Measurements from ENCODE around the gene FOXA2.

The FOXA2 gene

GRCh38 chr20:22575087-22575721, 9.2 kb downstream of the FOXA2 start:
- H3K36me3 ChIP-seq: no peaks in the 10 kb centered on the region
- no peak for DNase-seq
- H3K9me3 ChIP-seq (ENCODE audit: severe bottlenecking): peaks cover 8% of the 10 kb centered on the region
- no peak overlapping the region for H3K27ac ChIP-seq
- H3K4me3 ChIP-seq (ENCODE audit: low read depth, low read length): no peak overlapping the region
- peaks cover 89% of the 10 kb centered on the region for H3K27me3 ChIP-seq (ENCODE audit: insufficient read depth, low read depth, severe bottlenecking)
- no peak for TF ChIP-seq CTCF (IDR thresholded peaks at IDR 0.05; ENCODE audit: low read depth, low read length)

- Histone ChIP-seq H3K4me3 (ENCODE audit: low read depth, low read length) (no peak overlapping the region), H3K9me3 (ENCODE audit: severe bottlenecking) (peaks cover 8% of the 10 kb centered on the region), H3K27me3 (ENCODE audit: insufficient read depth, low read depth, severe bottlenecking) (peaks cover 89% of the 10 kb centered on the region), H3K27ac (no peak overlapping the region), H3K36me3 (no peaks in the 10 kb centered on the region)
- no peak for TF ChIP-seq CTCF (IDR thresholded peaks at IDR 0.05; ENCODE audit: low read depth, low read length)
- DNase-seq: no peak
Measured at GRCh38 chr20:22574545-22575086, 9.8 kb downstream of the FOXA2 start.

DNA sequence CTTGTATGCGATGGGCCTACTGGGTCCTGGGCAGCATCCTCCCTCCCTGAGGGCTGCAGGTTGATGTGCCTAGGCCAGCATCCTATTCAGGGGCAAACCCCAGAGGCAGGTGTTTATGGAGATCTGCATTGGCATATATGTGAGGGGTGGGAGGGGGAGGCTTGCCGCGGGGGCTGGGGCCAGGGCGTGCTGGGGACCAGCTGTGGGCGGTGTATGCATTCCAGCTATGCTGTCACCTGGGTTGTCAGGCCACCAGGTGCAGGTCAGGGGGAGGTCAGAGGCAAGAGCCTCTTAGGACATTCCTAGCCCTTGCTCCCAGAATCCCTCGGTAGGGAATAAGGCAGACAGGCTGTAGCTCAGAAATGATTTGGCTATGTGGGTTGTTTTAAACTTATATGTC, 11.9 kb downstream of the FOXA2 start:
- H3K27me3 ChIP-seq (ENCODE audit: insufficient read depth, low read depth, severe bottlenecking): peaks cover 95% of the 10 kb centered on the region
- no peak overlapping the region for H3K4me3 ChIP-seq (ENCODE audit: low read depth, low read length)
- H3K9me3 ChIP-seq (ENCODE audit: severe bottlenecking): peaks cover 5% of the 10 kb centered on the region
- DNase-seq: no peak
- TF ChIP-seq CTCF (IDR thresholded peaks at IDR 0.05; ENCODE audit: low read depth, low read length): no peak
- no peak overlapping the region for H3K27ac ChIP-seq
- no peaks in the 10 kb centered on the region for H3K36me3 ChIP-seq

DNA sequence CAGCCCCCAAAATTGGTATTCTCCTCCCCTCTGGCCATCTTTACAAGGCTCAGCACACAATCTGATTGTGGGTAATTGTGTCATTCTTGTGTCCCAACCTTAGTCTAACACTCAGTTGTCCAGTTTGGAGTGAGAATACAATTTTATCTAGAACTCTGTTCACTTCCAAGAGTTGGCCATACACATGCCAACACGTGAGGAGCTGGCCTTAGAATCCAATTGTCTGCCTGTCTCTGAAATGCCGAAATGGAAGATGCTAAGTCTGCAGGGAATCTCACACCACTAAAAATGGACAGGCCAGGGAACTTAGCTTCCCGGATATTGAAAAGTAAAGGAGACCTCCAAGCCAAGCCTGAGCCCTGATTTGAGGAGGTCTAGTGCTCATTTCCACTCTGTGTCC, 12.3 kb downstream of the FOXA2 start:
- Histone ChIP-seq H3K36me3 (no peaks in the 10 kb centered on the region), H3K9me3 (ENCODE audit: severe bottlenecking) (peaks cover 3% of the 10 kb centered on the region), H3K27me3 (ENCODE audit: insufficient read depth, low read depth, severe bottlenecking) (peaks cover 95% of the 10 kb centered on the region), H3K27ac (no peak overlapping the region), H3K4me3 (ENCODE audit: low read depth, low read length) (no peak overlapping the region)
- TF ChIP-seq CTCF (IDR thresholded peaks at IDR 0.05; ENCODE audit: low read depth, low read length): no peak
- no peak for DNase-seq

- no peak overlapping the region for H3K4me3 ChIP-seq (ENCODE audit: low read depth, low read length)
- no peak overlapping the region for H3K27ac ChIP-seq
- no peaks in the 10 kb centered on the region for H3K36me3 ChIP-seq
- H3K27me3 ChIP-seq (ENCODE audit: insufficient read depth, low read depth, severe bottlenecking): peaks cover 94% of the 10 kb centered on the region
- no peak for DNase-seq
- H3K9me3 ChIP-seq (ENCODE audit: severe bottlenecking): no peaks in the 10 kb centered on the region
- no peak for TF ChIP-seq CTCF (IDR thresholded peaks at IDR 0.05; ENCODE audit: low read depth, low read length)
Measured at GRCh38 chr20:22569353-22569752, 15.0 kb downstream of the FOXA2 start.

DNA sequence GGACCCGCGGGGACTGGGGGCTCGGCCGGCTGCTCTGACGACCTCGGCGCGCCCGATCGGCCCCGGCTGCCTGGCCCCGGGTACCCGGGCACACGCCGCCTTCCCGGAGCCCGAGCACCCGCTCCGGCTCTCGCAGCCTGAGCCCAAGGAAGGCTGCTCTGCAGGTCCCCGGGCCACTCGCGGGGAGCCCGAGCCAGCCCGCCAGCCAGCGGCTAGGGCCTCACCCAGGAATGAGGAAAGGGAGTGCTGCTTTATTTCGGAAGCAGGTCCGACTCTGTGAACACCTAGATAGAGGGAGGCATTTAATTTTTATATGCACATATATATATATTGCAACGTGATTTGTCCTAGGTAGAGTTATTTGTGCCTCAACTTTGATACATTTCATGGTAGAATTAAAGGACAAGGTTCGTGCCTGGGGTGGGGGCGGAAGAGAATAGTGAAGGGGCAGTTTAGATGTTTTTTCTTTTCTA, 15.5 kb downstream of the FOXA2 start:
- Histone ChIP-seq H3K27me3 (ENCODE audit: insufficient read depth, low read depth, severe bottlenecking) (peaks cover 94% of the 10 kb centered on the region), H3K4me3 (ENCODE audit: low read depth, low read length) (no peak overlapping the region), H3K9me3 (ENCODE audit: severe bottlenecking) (no peaks in the 10 kb centered on the region), H3K36me3 (no peaks in the 10 kb centered on the region), H3K27ac (no peak overlapping the region)
- no peak for TF ChIP-seq CTCF (IDR thresholded peaks at IDR 0.05; ENCODE audit: low read depth, low read length)
- DNase-seq: no peak

All from WERI-Rb-1 (cell line).